ENCODE data around the gene BICRA.
"Not testable (repeated sequence)": the region's sequence is repeated elsewhere in the genome, so short reads cannot be mapped to it uniquely, and the experiment has no call there.

BICRA gene

GRCh38 chr19:47713046-47714021 is 104.4 kb downstream of the BICRA start, which contains the start of gene EHD2:
EHD2 (plus strand) TSS chr19:47713422; CDS start chr19:47716613, 3,191 bp downstream.
- peak; percentile 61 for DNase-seq
- Mint-ChIP-seq H3K27me3 (ENCODE audit: low read depth, poor library complexity) (peaks cover 57% of the 10 kb centered on the region), H3K9me3 (peaks cover 39% of the 10 kb centered on the region), H3K4me3 (peak within 1 kb of the TSS; percentile 54), H3K36me3 (ENCODE audit: low read depth) (no peaks in the 10 kb centered on the region), H3K4me1 (no peaks in the 10 kb centered on the region), H3K27ac (no peak within 1 kb of the TSS)
- TF ChIP-seq CTCF (IDR thresholded peaks at IDR 0.05): peak; percentile 69

- DNase-seq: no peak
- H3K9me3 Mint-ChIP-seq: peaks cover 39% of the 10 kb centered on the region
- H3K36me3 Mint-ChIP-seq (ENCODE audit: low read depth): no peaks in the 10 kb centered on the region
- peaks cover 52% of the 10 kb centered on the region for H3K27me3 Mint-ChIP-seq (ENCODE audit: low read depth, poor library complexity)
- H3K4me3 Mint-ChIP-seq: no peak overlapping the region
- peaks cover 6% of the 10 kb centered on the region for H3K4me1 Mint-ChIP-seq
- TF ChIP-seq CTCF (IDR thresholded peaks at IDR 0.05): no peak
- H3K27ac Mint-ChIP-seq: no peak overlapping the region
Measured at GRCh38 chr19:47714339-47714738, 105.4 kb downstream of the BICRA start.

GRCh38 chr19:47714855-47715254 is 105.9 kb downstream of the BICRA start:
- not testable (repeated sequence) for H3K4me3 Mint-ChIP-seq; DNase-seq; H3K27ac Mint-ChIP-seq; H3K36me3 Mint-ChIP-seq (ENCODE audit: low read depth); H3K4me1 Mint-ChIP-seq
- Mint-ChIP-seq H3K27me3 (ENCODE audit: low read depth, poor library complexity) (peaks cover 48% of the 10 kb centered on the region), H3K9me3 (peaks cover 39% of the 10 kb centered on the region)

- Mint-ChIP-seq H3K4me3 (no peak overlapping the region), H3K36me3 (ENCODE audit: low read depth) (no peaks in the 10 kb centered on the region), H3K27me3 (ENCODE audit: low read depth, poor library complexity) (peaks cover 39% of the 10 kb centered on the region), H3K27ac (no peak overlapping the region), H3K9me3 (peaks cover 39% of the 10 kb centered on the region), H3K4me1 (peaks cover 18% of the 10 kb centered on the region)
- no peak for TF ChIP-seq CTCF (IDR thresholded peaks at IDR 0.05)
- DNase-seq: no peak
Measured at GRCh38 chr19:47716270-47716937, 107.5 kb downstream of the BICRA start.

GRCh38 chr19:47718415-47719046 is 109.6 kb downstream of the BICRA start:
- Mint-ChIP-seq H3K4me3 (peak overlapping the region; percentile 48), H3K27me3 (ENCODE audit: low read depth, poor library complexity) (peaks cover 23% of the 10 kb centered on the region), H3K27ac (peak overlapping the region; percentile 66), H3K4me1 (peaks cover 18% of the 10 kb centered on the region), H3K9me3 (peaks cover 31% of the 10 kb centered on the region)
- DNase-seq; H3K36me3 Mint-ChIP-seq (ENCODE audit: low read depth): not testable (repeated sequence)

GRCh38 chr19:47719047-47719859 is 110.3 kb downstream of the BICRA start:
- peak; percentile 45 for DNase-seq
- H3K9me3 Mint-ChIP-seq: peaks cover 24% of the 10 kb centered on the region
- H3K27ac Mint-ChIP-seq: peak overlapping the region; percentile 66
- peaks cover 19% of the 10 kb centered on the region for H3K27me3 Mint-ChIP-seq (ENCODE audit: low read depth, poor library complexity)
- TF ChIP-seq CTCF (IDR thresholded peaks at IDR 0.05): no peak
- H3K4me1 Mint-ChIP-seq: peaks cover 18% of the 10 kb centered on the region
- peak overlapping the region; percentile 48 for H3K4me3 Mint-ChIP-seq
- H3K36me3 Mint-ChIP-seq (ENCODE audit: low read depth): no peaks in the 10 kb centered on the region
